Measurements from ENCODE around the gene SYT1. TPM values are rescaled to one million over a fixed set of nuclear protein-coding genes. Genes with fewer than 3 reads are reported as not detected.

SYT1 gene
- total RNA-seq, 1 donor from 2014 or later = 35.5 TPM

GRCh38 chr12:79337662-79338290, 473.2 kb downstream of the SYT1 start:
- Mint-ChIP-seq H3K4me1 (ENCODE audit: unreplicated experiment) (no peaks in the 10 kb centered on the region), H3K9me3 (peaks cover 5% of the 10 kb centered on the region), H3K36me3 (peaks cover 8% of the 10 kb centered on the region), H3K27me3 (no peaks in the 10 kb centered on the region), H3K4me3 (no peak overlapping the region), H3K27ac (no peak overlapping the region)
- TF ChIP-seq, protein P1, sequence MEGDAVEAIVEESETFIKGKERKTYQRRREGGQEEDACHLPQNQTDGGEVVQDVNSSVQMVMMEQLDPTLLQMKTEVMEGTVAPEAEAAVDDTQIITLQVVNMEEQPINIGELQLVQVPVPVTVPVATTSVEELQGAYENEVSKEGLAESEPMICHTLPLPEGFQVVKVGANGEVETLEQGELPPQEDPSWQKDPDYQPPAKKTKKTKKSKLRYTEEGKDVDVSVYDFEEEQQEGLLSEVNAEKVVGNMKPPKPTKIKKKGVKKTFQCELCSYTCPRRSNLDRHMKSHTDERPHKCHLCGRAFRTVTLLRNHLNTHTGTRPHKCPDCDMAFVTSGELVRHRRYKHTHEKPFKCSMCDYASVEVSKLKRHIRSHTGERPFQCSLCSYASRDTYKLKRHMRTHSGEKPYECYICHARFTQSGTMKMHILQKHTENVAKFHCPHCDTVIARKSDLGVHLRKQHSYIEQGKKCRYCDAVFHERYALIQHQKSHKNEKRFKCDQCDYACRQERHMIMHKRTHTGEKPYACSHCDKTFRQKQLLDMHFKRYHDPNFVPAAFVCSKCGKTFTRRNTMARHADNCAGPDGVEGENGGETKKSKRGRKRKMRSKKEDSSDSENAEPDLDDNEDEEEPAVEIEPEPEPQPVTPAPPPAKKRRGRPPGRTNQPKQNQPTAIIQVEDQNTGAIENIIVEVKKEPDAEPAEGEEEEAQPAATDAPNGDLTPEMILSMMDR (conservative IDR thresholded peaks at IDR 0.05) = no peak
- DNase-seq (ENCODE audit: extremely low spot score, unreplicated experiment) = no peak

- no peak for DNase-seq (ENCODE audit: extremely low spot score, unreplicated experiment)
- Mint-ChIP-seq H3K9me3 (peaks cover 4% of the 10 kb centered on the region), H3K4me3 (no peak overlapping the region), H3K4me1 (ENCODE audit: unreplicated experiment) (no peaks in the 10 kb centered on the region), H3K27me3 (no peaks in the 10 kb centered on the region), H3K27ac (no peak overlapping the region), H3K36me3 (peaks cover 11% of the 10 kb centered on the region)
- TF ChIP-seq, protein P1 (conservative IDR thresholded peaks at IDR 0.05) = peak; percentile 79
Measured at GRCh38 chr12:79344855-79345847, 480.6 kb downstream of the SYT1 start.

DNA sequence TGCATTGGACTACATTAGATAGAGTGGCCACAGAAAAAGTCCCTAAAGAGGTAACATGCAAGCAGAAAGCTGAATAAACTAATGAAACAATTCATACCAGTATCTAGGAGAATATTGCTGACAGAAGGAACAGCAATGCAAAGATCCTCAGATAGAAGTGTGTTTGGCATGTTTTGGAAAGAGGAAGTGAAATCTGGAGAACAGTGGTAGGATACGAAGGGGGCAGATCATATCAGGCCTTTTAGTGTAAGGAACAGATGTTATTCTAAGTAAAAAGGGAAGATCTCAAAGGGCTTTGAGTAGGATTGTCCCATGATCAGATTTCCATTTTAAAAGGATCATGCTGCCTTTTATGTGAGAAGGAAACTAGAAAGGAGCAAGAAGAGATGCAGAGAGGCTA, 483.3 kb downstream of the SYT1 start:
- Mint-ChIP-seq H3K4me1 (ENCODE audit: unreplicated experiment) (peaks cover 4% of the 10 kb centered on the region), H3K4me3 (no peak overlapping the region), H3K36me3 (peaks cover 7% of the 10 kb centered on the region), H3K9me3 (no peaks in the 10 kb centered on the region), H3K27ac (no peak overlapping the region), H3K27me3 (no peaks in the 10 kb centered on the region)
- DNase-seq (ENCODE audit: extremely low spot score, unreplicated experiment) = no peak
- TF ChIP-seq, protein P1 (conservative IDR thresholded peaks at IDR 0.05) = no peak

DNA sequence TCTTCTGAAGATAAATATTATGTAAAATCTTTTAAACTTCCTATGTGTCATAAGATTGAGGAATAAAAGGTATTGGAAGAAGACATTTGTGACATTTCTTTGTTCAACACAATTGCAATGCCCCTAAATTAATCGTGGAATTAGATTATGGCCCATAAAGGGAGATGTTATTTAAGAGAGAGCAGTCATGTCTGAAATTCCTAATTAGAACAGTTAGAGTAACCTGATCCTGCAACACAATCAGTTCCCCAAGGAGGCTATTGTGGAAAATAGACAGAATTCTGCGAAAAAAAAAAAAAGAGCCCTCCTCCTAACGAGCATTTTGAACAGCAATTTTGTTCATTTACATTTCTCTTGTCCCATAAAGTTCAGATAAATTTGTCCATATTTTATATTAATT, 486.7 kb downstream of the SYT1 start:
- H3K27me3 Mint-ChIP-seq = no peaks in the 10 kb centered on the region
- peaks cover 4% of the 10 kb centered on the region for H3K4me1 Mint-ChIP-seq (ENCODE audit: unreplicated experiment)
- H3K27ac Mint-ChIP-seq = no peak overlapping the region
- no peak for DNase-seq (ENCODE audit: extremely low spot score, unreplicated experiment)
- peaks cover 14% of the 10 kb centered on the region for H3K36me3 Mint-ChIP-seq
- no peaks in the 10 kb centered on the region for H3K9me3 Mint-ChIP-seq
- no peak overlapping the region for H3K4me3 Mint-ChIP-seq
- TF ChIP-seq, protein P1 (conservative IDR thresholded peaks at IDR 0.05) = no peak

GRCh38 chr12:79356216-79356615, 491.6 kb downstream of the SYT1 start:
- no peak for DNase-seq (ENCODE audit: extremely low spot score, unreplicated experiment)
- Mint-ChIP-seq H3K4me1 (ENCODE audit: unreplicated experiment) (peaks cover under 1% of the 10 kb centered on the region), H3K36me3 (peaks cover 12% of the 10 kb centered on the region), H3K4me3 (no peak overlapping the region), H3K9me3 (peaks cover 6% of the 10 kb centered on the region), H3K27ac (no peak overlapping the region), H3K27me3 (peaks cover 3% of the 10 kb centered on the region)
- TF ChIP-seq, protein P1 (conservative IDR thresholded peaks at IDR 0.05) = no peak

All from type B pancreatic cell (in vitro differentiated cells).